Kidney epithelial cell (primary cell): ENCODE measurements around the gene CCDC187. TPM values are rescaled to one million over a fixed set of nuclear protein-coding genes. Genes with fewer than 3 reads are reported as not detected.
A peak's percentile ranks its signal among the peaks of the same experiment; 100 is the strongest.

ENCODE experiments used
- DNase-seq: peaks from one replicate; pipeline ENCODE4 v3.0.0-alpha.2; 2010; ENCODE audit warnings: low read depth
- H3K27me3 ChIP-seq: 2 replicates; pipeline ENCODE4 v1.6.0; 2011; ENCODE audit warnings: low read length; ENCODE audit not compliant: control insufficient read depth, insufficient read depth
- H3K36me3 ChIP-seq: 2 replicates; pipeline ENCODE4 v1.5.1; 2011; ENCODE audit warnings: low read length; ENCODE audit not compliant: control insufficient read depth, insufficient read depth
- H3K4me3 ChIP-seq: 2 replicates; pipeline ENCODE4 v1.5.1; 2011; ENCODE audit warnings: low read depth, mild to moderate bottlenecking, control low read depth, low read length
- CTCF ChIP-seq: IDR thresholded peaks from 2 replicates; pipeline ENCODE4 v1.5.1; 2011; ENCODE audit warnings: mild to moderate bottlenecking, moderate library complexity, low read length, control low read depth, inconsistent platforms; ENCODE audit not compliant: insufficient read depth, poor library complexity, severe bottlenecking
- total RNA-seq: library from RNA; depleted of rRNA; stranded (reverse); fragments of >200 nt; gene quantifications from 2 replicates; pipeline ENCODE4 v1.2.3, GENCODE V29; 2015

Gene CCDC187
- total RNA-seq, 1 donor from 2014 or later, result 0.04 TPM

DNA sequence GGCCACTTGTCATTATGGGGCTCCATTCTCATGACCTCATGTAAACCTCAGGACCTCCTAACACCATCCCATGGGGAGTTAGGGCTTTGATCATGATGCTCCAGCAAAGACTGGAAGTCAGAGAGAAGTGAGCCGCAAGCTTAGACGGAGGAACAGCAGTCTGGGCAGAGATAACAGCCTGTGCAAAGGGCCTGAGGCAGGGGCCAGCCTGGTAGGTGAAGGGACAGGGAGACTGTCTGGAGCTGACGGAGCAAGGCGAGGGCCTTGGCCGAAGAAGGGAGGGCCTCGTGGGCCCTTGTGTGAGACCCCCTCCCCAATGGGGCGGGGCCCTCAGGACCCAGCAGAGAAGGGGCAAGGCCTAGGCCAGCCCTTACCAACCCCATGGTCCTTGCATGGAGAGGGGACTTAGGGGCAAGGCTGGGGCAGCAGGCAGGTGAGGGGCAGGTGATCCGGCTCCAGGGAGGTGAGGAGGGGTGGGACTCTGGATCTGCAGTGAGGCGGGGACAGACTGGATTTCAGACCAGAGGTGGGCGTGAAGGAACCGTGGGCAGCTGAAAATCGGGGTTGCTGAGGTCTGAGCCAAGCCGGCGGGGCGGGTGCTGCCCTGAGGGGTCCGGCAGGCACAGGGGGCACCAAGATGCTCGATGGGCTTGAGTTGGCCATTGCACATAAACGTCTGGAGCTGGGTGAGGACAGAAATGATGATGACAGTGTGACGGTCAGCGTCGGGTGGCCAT lies 40.8 kb upstream of the CCDC187 start:
- no peak overlapping the region for H3K4me3 ChIP-seq
- no peaks in the 10 kb centered on the region for H3K36me3 ChIP-seq
- DNase-seq, result no peak
- TF ChIP-seq CTCF, result no peak
- peaks cover 9% of the 10 kb centered on the region for H3K27me3 ChIP-seq

GRCh38 chr9:136343884-136344269 lies 40.0 kb upstream of the CCDC187 start:
- no peak for DNase-seq
- no peaks in the 10 kb centered on the region for H3K36me3 ChIP-seq
- TF ChIP-seq CTCF, result no peak
- no peak overlapping the region for H3K4me3 ChIP-seq
- H3K27me3 ChIP-seq, result peaks cover 7% of the 10 kb centered on the region

DNA sequence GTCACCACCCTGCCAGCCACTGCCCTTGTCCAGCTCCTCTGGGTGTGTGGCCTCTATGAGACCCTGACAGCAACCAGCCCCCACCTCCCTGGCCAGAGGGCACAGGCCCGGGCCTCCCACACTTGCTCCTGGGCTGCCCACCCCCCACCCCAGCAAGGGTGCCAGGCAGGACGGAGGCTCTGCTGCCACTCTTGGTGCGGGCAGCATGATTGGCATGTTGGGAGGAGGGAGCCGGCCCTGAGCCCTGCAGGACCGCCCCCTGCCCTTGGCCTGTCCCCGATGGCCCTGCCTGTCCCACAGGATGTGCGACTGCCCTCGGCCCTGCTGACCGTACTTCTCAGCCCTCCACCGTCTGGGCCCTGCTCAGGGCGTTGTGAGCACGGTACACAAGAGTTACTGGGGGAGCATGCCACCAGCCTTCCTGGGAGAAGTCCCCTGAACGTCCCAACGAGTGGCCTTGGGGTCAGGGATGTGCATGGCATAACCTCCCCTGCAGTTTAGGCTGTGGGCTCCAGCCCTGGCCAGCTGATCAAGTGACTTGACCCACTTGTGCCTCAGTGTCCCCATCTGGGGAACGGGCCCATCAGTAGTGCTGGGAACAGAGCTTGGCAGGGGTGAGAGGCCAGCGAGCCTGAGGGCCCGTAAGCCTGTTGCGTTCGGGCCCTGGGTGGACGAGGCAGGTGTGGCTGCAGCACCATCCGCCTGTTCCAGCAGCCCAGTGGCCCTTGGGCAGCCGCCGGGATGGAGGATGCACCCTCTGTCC lies 39.4 kb upstream of the CCDC187 start:
- Histone ChIP-seq H3K27me3 (peaks cover 3% of the 10 kb centered on the region), H3K36me3 (no peaks in the 10 kb centered on the region), H3K4me3 (no peak overlapping the region)
- TF ChIP-seq CTCF, result no peak
- no peak for DNase-seq

GRCh38 chr9:136342181-136343120 lies 38.6 kb upstream of the CCDC187 start:
- peak overlapping the region; percentile 38 for H3K4me3 ChIP-seq
- H3K27me3 ChIP-seq, result no peaks in the 10 kb centered on the region
- H3K36me3 ChIP-seq, result no peaks in the 10 kb centered on the region
- no peak for DNase-seq
- no peak for TF ChIP-seq CTCF

- no peaks in the 10 kb centered on the region for H3K27me3 ChIP-seq
- H3K4me3 ChIP-seq, result no peak overlapping the region
- DNase-seq, result no peak
- no peaks in the 10 kb centered on the region for H3K36me3 ChIP-seq
- no peak for TF ChIP-seq CTCF
These were observed 37.9 kb upstream of the CCDC187 start for GRCh38 chr9:136341769-136342168.
